ENCODE measurements around the gene ATG12. TPM values are rescaled to one million over a fixed set of nuclear protein-coding genes. Genes with fewer than 3 reads are reported as not detected.

Gene ATG12
- total and polyA plus RNA-seq, 2 of the 8 experiments (the other 6 are each of a cell fraction or from before 2014, with no cell fraction given) = 23.8 to 49.3 TPM

GRCh38 chr5:115842089-115842935 lies 947 bp upstream of the ATG12 start:
- peak overlapping the region; percentile 90 to 96 for H3K4me2 ChIP-seq (ENCODE audit: insufficient read depth in 1 of 2, low read depth in 2 of 2, low read length in 2 of 2)
- H2BK12ac ChIP-seq (ENCODE audit: low read depth, low read length) = 0 out of 2 replicates have a peak overlapping the region, but pooled peaks have one; percentile 10
- no peaks in the 10 kb centered on the region for H3K27me3 ChIP-seq (replicated peaks in 1 of 4; ENCODE audit: control insufficient read depth in 3 of 4, extremely low read depth in 1 of 4, insufficient read depth in 3 of 4, low read length in 3 of 4)
- H2BK20ac ChIP-seq (ENCODE audit: low read length) = no peak overlapping the region
- H3K4me1 ChIP-seq (replicated peaks in 1 of 4; ENCODE audit: control insufficient read depth in 3 of 4, insufficient read depth in 4 of 4, low read length in 3 of 4) = peaks cover 0 to 5% (median 1%) of the 10 kb centered on the region in 4 experiments; a peak in 2 of 7 replicates
- H3K27ac ChIP-seq (ENCODE audit: low read depth, low read length) = peak overlapping the region; percentile 37; the same call in 1 of the 2 replicates
- H3K36me3 ChIP-seq (ENCODE audit: control insufficient read depth in 2 of 4, insufficient read depth in 4 of 4, low read length in 3 of 4) = peaks cover 0 to 4% (median 3%) of the 10 kb centered on the region in 4 experiments; a peak in 3 of 8 replicates
- H3K23ac ChIP-seq (ENCODE audit: insufficient read length) = no peak overlapping the region
- H3K14ac ChIP-seq (ENCODE audit: insufficient read length) = no peak overlapping the region
- no peak overlapping the region for H4K5ac ChIP-seq (ENCODE audit: insufficient read length, low read depth, low read length)
- no peak overlapping the region for H3K4ac ChIP-seq (replicated peaks; ENCODE audit: insufficient read length, low read depth, low read length)
- peaks cover 6 to 85% of the 10 kb centered on the region in 2 experiments; a peak in 3 of 4 replicates for H3K79me2 ChIP-seq (ENCODE audit: control insufficient read depth in 1 of 2, insufficient read depth in 2 of 2, low read length in 2 of 2)
- H4K8ac ChIP-seq (ENCODE audit: extremely low read depth, insufficient read depth, low read length) = peak overlapping the region; percentile 92
- peak overlapping the region; percentile 75 to 89 (median 84) for H3K4me3 ChIP-seq (ENCODE audit: extremely low read depth in 1 of 4, insufficient read depth in 2 of 4, low read depth in 3 of 4, low read length in 4 of 4)
- H3K56ac ChIP-seq (replicated peaks; ENCODE audit: insufficient read length, low read depth, low read length) = no peak overlapping the region
- H2BK120ac ChIP-seq (replicated peaks; ENCODE audit: low read depth, low read length) = no peak overlapping the region
- no peaks in the 10 kb centered on the region for H3K9me3 ChIP-seq (ENCODE audit: insufficient read depth in 2 of 2, low read depth in 1 of 2, low read length in 1 of 2)
- ChIA-PET CTCF (ENCODE audit: partially characterized antibody) (interaction anchor here (0.8 to 3.4 kb wide), 6 partner anchors 10 to 226 kb away, joined by 3 to 26 read pairs (median 3); no protein-coding TSS in a partner anchor), POLR2A (ENCODE audit: partially characterized antibody) (interaction anchor here (0.7 to 3.5 kb wide), 7 partner anchors 17 to 299 kb away, joined by 3 to 11 read pairs (median 3); partner anchors contain the start of genes CDO1 and TMED7)
- 3% methylated on average over 40 of the region's 68 CpGs; no CpG with 5 or more reads in 1 of the 2 experiments for WGBS, 2 experiments (ENCODE audit: extremely low coverage in 1 of 2, insufficient coverage in 1 of 2, insufficient read length in 1 of 2, insufficient replicate concordance in 2 of 2, low coverage in 1 of 2, low lambda C conversion rate in 2 of 2, missing lambda C conversion rate in 1 of 2)
- FAIRE-seq = no peak
- DNase-seq (ENCODE audit: low read depth in 1 of 2, low spot score in 2 of 2) = peak in 1 of 2 experiments; percentile 87
- peaks cover 7 to 11% of the 10 kb centered on the region in 2 experiments for H4K20me1 ChIP-seq (replicated peaks in 1 of 2; ENCODE audit: control insufficient read depth in 1 of 2, insufficient read depth in 2 of 2, low read length in 2 of 2)
- H3K18ac ChIP-seq (ENCODE audit: extremely low read depth, low read length) = peak overlapping the region; percentile 89; the same call in 1 of the 2 replicates
- H2AFZ ChIP-seq (ENCODE audit: low read length) = no peak overlapping the region
- H4K91ac ChIP-seq (replicated peaks; ENCODE audit: insufficient read length, low read length) = no peak overlapping the region
- H2BK15ac ChIP-seq (ENCODE audit: low read length) = no peak overlapping the region
- H2BK5ac ChIP-seq (ENCODE audit: low read depth, low read length) = no peak overlapping the region; the same call in 1 of the 2 replicates
- peak overlapping the region; percentile 51 to 78 (median 66); a peak in 6 of 7 replicates for H3K9ac ChIP-seq (replicated peaks in 1 of 4; ENCODE audit: extremely low read depth in 1 of 4, low read depth in 3 of 4, low read length in 3 of 4)
- peaks cover 3% of the 10 kb centered on the region; the same call in 1 of the 2 replicates for H3K79me1 ChIP-seq (ENCODE audit: low read depth, low read length)
- no peak overlapping the region for H2AK5ac ChIP-seq (ENCODE audit: low read depth, low read length)
- H3K23me2 ChIP-seq (ENCODE audit: low read depth, low read length) = peaks cover 5% of the 10 kb centered on the region; the same call in 1 of the 2 replicates
- TF ChIP-seq BACH1 (IDR thresholded peaks at IDR 0.05; ENCODE audit: low read length) = peak; percentile 6; the same call in 1 of the 2 replicates
- peak; percentile 33 for TF ChIP-seq ASH2L (IDR thresholded peaks at IDR 0.05; ENCODE audit: low read length)
- no peak for TF ChIP-seq RFX5 (IDR thresholded peaks at IDR 0.05; ENCODE audit: borderline replicate concordance, low read depth, low read length)
- peak; percentile 75 for TF ChIP-seq KDM4A (IDR thresholded peaks at IDR 0.05; ENCODE audit: low read depth, low read length, severe bottlenecking)
- TF ChIP-seq, protein P1, sequence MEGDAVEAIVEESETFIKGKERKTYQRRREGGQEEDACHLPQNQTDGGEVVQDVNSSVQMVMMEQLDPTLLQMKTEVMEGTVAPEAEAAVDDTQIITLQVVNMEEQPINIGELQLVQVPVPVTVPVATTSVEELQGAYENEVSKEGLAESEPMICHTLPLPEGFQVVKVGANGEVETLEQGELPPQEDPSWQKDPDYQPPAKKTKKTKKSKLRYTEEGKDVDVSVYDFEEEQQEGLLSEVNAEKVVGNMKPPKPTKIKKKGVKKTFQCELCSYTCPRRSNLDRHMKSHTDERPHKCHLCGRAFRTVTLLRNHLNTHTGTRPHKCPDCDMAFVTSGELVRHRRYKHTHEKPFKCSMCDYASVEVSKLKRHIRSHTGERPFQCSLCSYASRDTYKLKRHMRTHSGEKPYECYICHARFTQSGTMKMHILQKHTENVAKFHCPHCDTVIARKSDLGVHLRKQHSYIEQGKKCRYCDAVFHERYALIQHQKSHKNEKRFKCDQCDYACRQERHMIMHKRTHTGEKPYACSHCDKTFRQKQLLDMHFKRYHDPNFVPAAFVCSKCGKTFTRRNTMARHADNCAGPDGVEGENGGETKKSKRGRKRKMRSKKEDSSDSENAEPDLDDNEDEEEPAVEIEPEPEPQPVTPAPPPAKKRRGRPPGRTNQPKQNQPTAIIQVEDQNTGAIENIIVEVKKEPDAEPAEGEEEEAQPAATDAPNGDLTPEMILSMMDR (IDR thresholded peaks at IDR 0.05; ENCODE audit: control extremely low read depth in 1 of 3, insufficient read depth in 1 of 3, low read depth in 1 of 3, low read length in 3 of 3) = no peak
- no peak for TF ChIP-seq CTBP2 (IDR thresholded peaks at IDR 0.05; ENCODE audit: borderline replicate concordance, insufficient read depth, insufficient read length, low read length)
- TF ChIP-seq SIN3A (conservative IDR thresholded peaks at IDR 0.05 in 1 of 2, IDR thresholded peaks at IDR 0.05 in 1 of 2; ENCODE audit: low read depth in 1 of 2, low read length in 2 of 2) = peak in 1 of 2 experiments; percentile 74; a peak in 1 of 4 replicates
